ENCODE results near the gene CLDN14.

DNA sequence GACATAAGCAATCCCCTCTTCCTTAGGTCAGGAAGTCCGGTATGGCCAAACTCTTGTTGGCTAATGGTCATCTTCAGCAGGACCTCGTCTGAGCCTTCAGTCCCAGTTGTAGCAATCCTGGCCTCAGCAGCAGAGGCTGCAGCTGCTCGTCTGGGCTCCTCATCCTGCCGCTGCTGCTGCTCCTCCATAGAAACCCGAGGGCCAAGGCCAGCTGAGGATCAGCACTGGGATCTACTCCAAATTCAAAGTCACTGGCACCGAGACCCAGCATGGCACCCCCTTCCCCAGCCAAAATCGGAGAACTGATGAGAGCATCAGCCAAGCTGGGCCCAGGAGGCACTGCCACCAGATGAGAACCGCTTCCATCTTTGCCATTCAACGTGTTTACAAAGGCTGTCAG is 6.3 kb upstream of the CLDN14 start:
- TF ChIP-seq, protein P1, sequence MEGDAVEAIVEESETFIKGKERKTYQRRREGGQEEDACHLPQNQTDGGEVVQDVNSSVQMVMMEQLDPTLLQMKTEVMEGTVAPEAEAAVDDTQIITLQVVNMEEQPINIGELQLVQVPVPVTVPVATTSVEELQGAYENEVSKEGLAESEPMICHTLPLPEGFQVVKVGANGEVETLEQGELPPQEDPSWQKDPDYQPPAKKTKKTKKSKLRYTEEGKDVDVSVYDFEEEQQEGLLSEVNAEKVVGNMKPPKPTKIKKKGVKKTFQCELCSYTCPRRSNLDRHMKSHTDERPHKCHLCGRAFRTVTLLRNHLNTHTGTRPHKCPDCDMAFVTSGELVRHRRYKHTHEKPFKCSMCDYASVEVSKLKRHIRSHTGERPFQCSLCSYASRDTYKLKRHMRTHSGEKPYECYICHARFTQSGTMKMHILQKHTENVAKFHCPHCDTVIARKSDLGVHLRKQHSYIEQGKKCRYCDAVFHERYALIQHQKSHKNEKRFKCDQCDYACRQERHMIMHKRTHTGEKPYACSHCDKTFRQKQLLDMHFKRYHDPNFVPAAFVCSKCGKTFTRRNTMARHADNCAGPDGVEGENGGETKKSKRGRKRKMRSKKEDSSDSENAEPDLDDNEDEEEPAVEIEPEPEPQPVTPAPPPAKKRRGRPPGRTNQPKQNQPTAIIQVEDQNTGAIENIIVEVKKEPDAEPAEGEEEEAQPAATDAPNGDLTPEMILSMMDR (IDR thresholded peaks at IDR 0.05): no peak
- no peak for TF ChIP-seq POLR2A (IDR thresholded peaks at IDR 0.05)
